Lung (tissue), 12 donors: ENCODE data around the gene GGT5. TPM values are rescaled to one million over a fixed set of nuclear protein-coding genes. Genes with fewer than 3 reads are reported as not detected.

ENCODE experiments used
- ATAC-seq: fragments of 200-7000 bp; cut with Tn5 transposase; one replicate; pipeline ENCODE4 v1.9.1; 2020; ENCODE audit warnings: moderate number of reproducible peaks; ENCODE audit not compliant: insufficient read depth, low FRiP score
- DNase-seq, 3 donors: peaks; one replicate each; pipeline ENCODE4 v3.0.0-alpha.2; 2013 to 2017
- H3K27ac ChIP-seq, 2 donors: one replicate each; pipeline ENCODE4 v1.5.1; 2013; ENCODE audit warnings: mild to moderate bottlenecking in 2 of 2, moderate library complexity in 2 of 2, control low read depth in 1 of 2, inconsistent platforms in 1 of 2, low read depth in 1 of 2, low read length in 1 of 2
- H3K27me3 ChIP-seq, 3 donors: one replicate each; pipeline ENCODE4 v1.5.1; 2013; ENCODE audit warnings: low read length in 2 of 3; ENCODE audit not compliant: control insufficient read depth in 3 of 3, insufficient read depth in 3 of 3
- H3K36me3 ChIP-seq, 4 donors: one replicate each; pipeline ENCODE4 v1.5.1; 2013; ENCODE audit warnings: low read length in 4 of 4, mild to moderate bottlenecking in 1 of 4, moderate library complexity in 1 of 4; ENCODE audit not compliant: control insufficient read depth in 4 of 4, insufficient read depth in 4 of 4
- H3K4me1 ChIP-seq, 5 donors: one replicate each; pipeline ENCODE4 v1.5.1; 2013; ENCODE audit warnings: low read length in 5 of 5, mild to moderate bottlenecking in 2 of 5, moderate library complexity in 1 of 5; ENCODE audit not compliant: control insufficient read depth in 5 of 5, insufficient read depth in 5 of 5
- H3K4me3 ChIP-seq: one replicate; pipeline ENCODE4 v1.5.1; 2013; ENCODE audit warnings: mild to moderate bottlenecking, control low read depth, moderate library complexity
- H3K9ac ChIP-seq, 2 donors: one replicate each; pipeline ENCODE4 v1.5.1; 2013; ENCODE audit warnings: low read length in 2 of 2, control low read depth in 1 of 2; ENCODE audit not compliant: insufficient read depth in 1 of 2
- H3K9me3 ChIP-seq, 4 donors: one replicate each; pipeline ENCODE4 v1.5.1; 2013; ENCODE audit warnings: low read length in 3 of 4, mild to moderate bottlenecking in 1 of 4, moderate library complexity in 1 of 4; ENCODE audit not compliant: control insufficient read depth in 4 of 4, insufficient read depth in 3 of 4
- CTCF ChIP-seq: IDR thresholded peaks from 2 replicates; pipeline ENCODE4 v1.5.1; 2012; ENCODE audit warnings: mild to moderate bottlenecking; ENCODE audit errors: control extremely low read depth, extremely low read depth
- WGBS, 2 donors: extraction: QIAGEN DNeasy Blood & Tissue Kit; methylation state at CpG; one replicate each; pipeline ENCODE4 v1.1.7; 2013; 5-methylcytosine and 5-hydroxymethylcytosine counted together
- polyA plus RNA-seq, 2 donors: library from polyadenylated mRNA; stranded (reverse); fragments of 200-250 nt; gene quantifications; one replicate each; pipeline ENCODE4 v1.2.1, GENCODE V29; 2013
- total RNA-seq, 2 donors: library from RNA; depleted of rRNA in 1 of 2; stranded (reverse); fragments of >200 nt in 1 of 2; gene quantifications; one replicate each; pipeline ENCODE4 v1.2.1, GENCODE V29; 2014 to 2021
- donor health status: control.
- donor health status: control.
- donor health status: Bipolar disorder and iron deficiency.
- donor health status: healthy.
- donor health status: DM: yes; HTN: yes; CAD: no.

Gene GGT5
- total and polyA plus RNA-seq, 4 donors: 9.8 to 92.0 (median 54.7) TPM

- Histone ChIP-seq H3K36me3 (peaks cover 0 to 14% (median 0%) of the 10 kb centered on the region in 4 donors), H3K27me3 (no peaks in the 10 kb centered on the region), H3K4me3 (no peak overlapping the region), H3K4me1 (peaks cover 0 to 14% (median 8%) of the 10 kb centered on the region in 5 donors), H3K27ac (no peak overlapping the region), H3K9ac (no peak overlapping the region), H3K9me3 (no peaks in the 10 kb centered on the region)
- ATAC-seq (no peak), DNase-seq (no peak)
- no peak for TF ChIP-seq CTCF
- whole genome bisulfite sequencing, 2 donors: 95 to 96% methylated on average over 50 to 51 of the region's 51 CpGs
These were observed 59.2 kb downstream of the GGT5 start for GRCh38 chr22:24185501-24186351.

GRCh38 chr22:24185001-24185500, 59.8 kb downstream of the GGT5 start:
- H3K4me3 ChIP-seq: no peak overlapping the region
- no peak for ATAC-seq
- H3K27me3 ChIP-seq: no peaks in the 10 kb centered on the region
- no peak overlapping the region for H3K9ac ChIP-seq
- H3K27ac ChIP-seq: no peak overlapping the region
- TF ChIP-seq CTCF: no peak
- DNase-seq: no peak
- 88 to 92% methylated on average over 15 to 16 of the region's 16 CpGs for WGBS, 2 donors
- H3K36me3 ChIP-seq: peaks cover 0 to 14% (median 0%) of the 10 kb centered on the region in 4 donors
- peaks cover 0 to 13% (median 8%) of the 10 kb centered on the region in 5 donors for H3K4me1 ChIP-seq
- H3K9me3 ChIP-seq: no peaks in the 10 kb centered on the region

- peaks cover 0 to 5% (median 2%) of the 10 kb centered on the region in 5 donors for H3K4me1 ChIP-seq
- H3K27ac ChIP-seq: no peak overlapping the region
- H3K4me3 ChIP-seq: no peak overlapping the region
- no peak for ATAC-seq
- TF ChIP-seq CTCF: no peak
- H3K9me3 ChIP-seq: no peaks in the 10 kb centered on the region
- WGBS, 2 donors: 88 to 90% methylated on average over 16 of the region's 16 CpGs
- peaks cover 0 to 14% (median 0%) of the 10 kb centered on the region in 4 donors for H3K36me3 ChIP-seq
- no peak for DNase-seq
- H3K9ac ChIP-seq: no peak overlapping the region
- no peaks in the 10 kb centered on the region for H3K27me3 ChIP-seq
These were observed 60.7 kb downstream of the GGT5 start for GRCh38 chr22:24184057-24184798.
